Activated CD4-positive, alpha-beta T cell treated with anti-CD3 and anti-CD28 coated beads, Interleukin-2, amount 50 U/mL, for 24 hours (primary cell): ENCODE results near the gene GOLGA8R.
A peak's percentile ranks its signal among the peaks of the same experiment; 100 is the strongest.
"Not testable (repeated sequence)": the region's sequence is repeated elsewhere in the genome, so short reads cannot be mapped to it uniquely, and the experiment has no call there.

Experiments used
- DNase-seq, 2 donors: peaks; one replicate each; pipeline ENCODE4 v3.0.0-alpha.2; 2020; ENCODE audit warnings: low read depth in 1 of 2, low spot score in 1 of 2

The GOLGA8R gene

GRCh38 chr15:30414160-30414559 is at the start of gene GOLGA8R:
TSS of gene GOLGA8R (minus strand) at chr15:30414260. CDS start at chr15:30414162, 98 bp downstream.
- not testable (repeated sequence) for DNase-seq

- not testable (repeated sequence) for DNase-seq
Observed at GRCh38 chr15:30463849-30464248, 49.8 kb upstream of the GOLGA8R start.

GRCh38 chr15:30462176-30462575 is 48.1 kb upstream of the GOLGA8R start:
- not testable (repeated sequence) for DNase-seq

GRCh38 chr15:30452702-30453101 is 38.6 kb upstream of the GOLGA8R start:
- not testable (repeated sequence) for DNase-seq

GRCh38 chr15:30438348-30438747 is 24.3 kb upstream of the GOLGA8R start:
- not testable (repeated sequence) for DNase-seq

GRCh38 chr15:30435878-30436277 is 21.8 kb upstream of the GOLGA8R start:
- not testable (repeated sequence) for DNase-seq

GRCh38 chr15:30420723-30421122 is 6.7 kb upstream of the GOLGA8R start:
- not testable (repeated sequence) for DNase-seq

GRCh38 chr15:30407636-30408035 is 6.4 kb downstream of the GOLGA8R start:
- DNase-seq: not testable (repeated sequence)

- DNase-seq: peak in 1 of 2 donors; percentile 28
Observed at GRCh38 chr15:30398988-30399387, 15.1 kb downstream of the GOLGA8R start.

GRCh38 chr15:30393664-30393991 is 20.4 kb downstream of the GOLGA8R start:
- DNase-seq: not testable (repeated sequence)

GRCh38 chr15:30392766-30393663 is 21.0 kb downstream of the GOLGA8R start, which contains the start of gene CHRFAM7A:
TSS of gene CHRFAM7A (minus strand) at chr15:30393540. CDS start at chr15:30383351, 10,189 bp downstream.
- DNase-seq: not testable (repeated sequence)

- DNase-seq: not testable (repeated sequence)
Observed at GRCh38 chr15:30386318-30386887, 27.7 kb downstream of the GOLGA8R start.

- DNase-seq: not testable (repeated sequence)
Observed at GRCh38 chr15:30377082-30377413, 37.0 kb downstream of the GOLGA8R start.

GRCh38 chr15:30376375-30377081 is 37.5 kb downstream of the GOLGA8R start:
- not testable (repeated sequence) for DNase-seq

- not testable (repeated sequence) for DNase-seq
Observed at GRCh38 chr15:30375872-30376271, 38.2 kb downstream of the GOLGA8R start.

GRCh38 chr15:30374862-30375261 is 39.2 kb downstream of the GOLGA8R start:
- DNase-seq: not testable (repeated sequence)

GRCh38 chr15:30368271-30368670 is 45.8 kb downstream of the GOLGA8R start:
- DNase-seq: not testable (repeated sequence)

- DNase-seq: not testable (repeated sequence)
Observed at GRCh38 chr15:30367246-30367645, 46.8 kb downstream of the GOLGA8R start.

- not testable (repeated sequence) for DNase-seq
Observed at GRCh38 chr15:30361404-30361803, 52.7 kb downstream of the GOLGA8R start.

- DNase-seq: not testable (repeated sequence)
Observed at GRCh38 chr15:30360990-30361389, 53.1 kb downstream of the GOLGA8R start.

GRCh38 chr15:30355043-30355442 is 59.0 kb downstream of the GOLGA8R start:
- DNase-seq: not testable (repeated sequence)
